ENCODE results near the gene VEGFD.

DNA sequence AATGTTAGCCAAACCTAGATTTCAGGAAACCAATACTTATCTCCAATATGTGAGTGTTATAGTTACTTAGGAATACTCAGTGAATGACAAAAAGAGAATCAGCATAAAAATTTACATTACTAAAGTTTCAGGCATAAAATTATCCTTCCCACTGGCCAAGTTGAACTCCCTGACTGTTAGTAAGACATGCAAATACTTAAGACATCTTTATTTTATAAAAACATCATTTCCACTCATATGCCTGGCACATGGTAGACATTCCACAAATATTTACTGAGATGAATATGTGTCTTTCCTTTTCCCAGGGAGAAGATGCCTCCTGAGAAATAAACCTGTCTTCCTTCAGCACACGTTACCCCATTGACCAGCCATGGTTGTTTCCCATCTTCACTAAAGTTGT lies 7.3 kb downstream of the VEGFD start:
- TF ChIP-seq POLR2AphosphoS5 (IDR thresholded peaks at IDR 0.05; ENCODE audit: control insufficient read depth, insufficient read depth, low read depth, low read length) (no peak), ZNF77 (CRISPR knock-in tag; IDR thresholded peaks at IDR 0.05) (no peak), ZNF263 (CRISPR knock-in tag; IDR thresholded peaks at IDR 0.05; ENCODE audit: borderline replicate concordance) (no peak), ELF4 (CRISPR knock-in tag; IDR thresholded peaks at IDR 0.05) (no peak), RCOR1 (IDR thresholded peaks at IDR 0.05; ENCODE audit: borderline replicate concordance in 1 of 2, low read depth in 2 of 2, low read length in 2 of 2) (no peak)
